ENCODE measurements around the gene ARHGAP30. TPM values are rescaled to one million over a fixed set of nuclear protein-coding genes. Genes with fewer than 3 reads are reported as not detected.

ARHGAP30 gene, protein sequence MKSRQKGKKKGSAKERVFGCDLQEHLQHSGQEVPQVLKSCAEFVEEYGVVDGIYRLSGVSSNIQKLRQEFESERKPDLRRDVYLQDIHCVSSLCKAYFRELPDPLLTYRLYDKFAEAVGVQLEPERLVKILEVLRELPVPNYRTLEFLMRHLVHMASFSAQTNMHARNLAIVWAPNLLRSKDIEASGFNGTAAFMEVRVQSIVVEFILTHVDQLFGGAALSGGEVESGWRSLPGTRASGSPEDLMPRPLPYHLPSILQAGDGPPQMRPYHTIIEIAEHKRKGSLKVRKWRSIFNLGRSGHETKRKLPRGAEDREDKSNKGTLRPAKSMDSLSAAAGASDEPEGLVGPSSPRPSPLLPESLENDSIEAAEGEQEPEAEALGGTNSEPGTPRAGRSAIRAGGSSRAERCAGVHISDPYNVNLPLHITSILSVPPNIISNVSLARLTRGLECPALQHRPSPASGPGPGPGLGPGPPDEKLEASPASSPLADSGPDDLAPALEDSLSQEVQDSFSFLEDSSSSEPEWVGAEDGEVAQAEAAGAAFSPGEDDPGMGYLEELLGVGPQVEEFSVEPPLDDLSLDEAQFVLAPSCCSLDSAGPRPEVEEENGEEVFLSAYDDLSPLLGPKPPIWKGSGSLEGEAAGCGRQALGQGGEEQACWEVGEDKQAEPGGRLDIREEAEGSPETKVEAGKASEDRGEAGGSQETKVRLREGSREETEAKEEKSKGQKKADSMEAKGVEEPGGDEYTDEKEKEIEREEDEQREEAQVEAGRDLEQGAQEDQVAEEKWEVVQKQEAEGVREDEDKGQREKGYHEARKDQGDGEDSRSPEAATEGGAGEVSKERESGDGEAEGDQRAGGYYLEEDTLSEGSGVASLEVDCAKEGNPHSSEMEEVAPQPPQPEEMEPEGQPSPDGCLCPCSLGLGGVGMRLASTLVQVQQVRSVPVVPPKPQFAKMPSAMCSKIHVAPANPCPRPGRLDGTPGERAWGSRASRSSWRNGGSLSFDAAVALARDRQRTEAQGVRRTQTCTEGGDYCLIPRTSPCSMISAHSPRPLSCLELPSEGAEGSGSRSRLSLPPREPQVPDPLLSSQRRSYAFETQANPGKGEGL
- polyA plus RNA-seq (0.05 to 0.45 TPM (median 0.16 TPM) in 3 replicates), polyA minus RNA-seq (0.26 to 0.42 TPM in 2 of 3 replicates, not detected in the other)
- 6.6 TPM for polyA plus RNA-seq (2011; ENCODE audit: low read depth)
- polyA plus RNA-seq (2011; cell fraction: cytosol; rRNA removed), result 0.05 and 0.06 TPM in 2 replicates
- polyA plus RNA-seq (2011; cell fraction: nucleus; rRNA removed), result 0.99 and 1.1 TPM in 2 replicates
- 0.29 and 11.6 TPM in 2 replicates for polyA plus RNA-seq (2012; ENCODE audit: low replicate concordance)
- polyA minus RNA-seq (2011; cell fraction: cytosol; rRNA and poly(A)+ RNA removed), result not detected
- polyA minus RNA-seq (2011; cell fraction: nucleus; rRNA and poly(A)+ RNA removed), result 0.63 and 0.93 TPM in 2 replicates

DNA sequence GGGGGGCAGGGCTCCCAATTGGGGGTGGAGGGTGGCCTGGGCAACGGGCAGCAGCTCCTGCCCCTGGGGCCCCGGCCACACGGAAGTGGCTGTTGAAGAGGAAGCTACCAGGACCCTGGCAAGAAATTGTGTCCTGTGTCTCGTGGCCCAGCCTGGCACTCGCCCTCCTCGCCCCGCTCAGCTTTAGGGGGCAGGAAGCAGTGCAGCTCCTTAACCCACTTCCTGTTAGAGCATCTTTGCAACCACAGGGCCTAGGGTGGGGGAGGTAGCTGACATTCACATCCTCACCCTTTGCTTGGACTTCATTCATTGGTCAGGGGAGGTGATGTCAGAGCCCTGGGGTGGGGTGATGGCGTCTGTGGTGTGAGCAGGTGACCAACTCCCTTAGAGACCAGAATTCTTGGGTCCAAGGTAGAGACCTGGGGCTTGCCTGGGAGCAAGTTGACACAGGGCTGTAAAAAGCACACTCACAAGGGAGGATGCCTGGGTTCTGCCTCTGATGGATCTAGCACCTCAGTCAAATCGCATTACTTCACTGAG is at the start of gene ARHGAP30:
TSS of gene ARHGAP30 (minus strand) at position 161 of the 540 bp plus-strand sequence. CDS start 267 bp downstream, outside the sequence.
- no peak within 1 kb of the TSS for H3K4me2 ChIP-seq (ENCODE audit: control insufficient read depth, extremely low read depth, insufficient read depth, low read depth, low read length)
- dilution Hi-C loops (cut with MboI; ENCODE audit: extremely low pct_ligation_motif_present, low sequenced_read_pairs), result no loop called here
- no peaks in the 10 kb centered on the region for H3K36me3 ChIP-seq (ENCODE audit: control insufficient read depth in 2 of 2, extremely low read depth in 1 of 2, insufficient read depth in 2 of 2, low read length in 2 of 2)
- no peak for FAIRE-seq
- no peak within 1 kb of the TSS for H3K9ac ChIP-seq (ENCODE audit: control insufficient read depth, extremely low read depth, insufficient read depth, low read length)
- no peak within 1 kb of the TSS for H3K27ac ChIP-seq (ENCODE audit: control insufficient read depth, insufficient read depth, low read length)
- H3K9me1 ChIP-seq (ENCODE audit: control insufficient read depth, extremely low read depth, insufficient read depth, low read length), result peaks cover 2% of the 10 kb centered on the region
- TF ChIP-seq, protein P1, sequence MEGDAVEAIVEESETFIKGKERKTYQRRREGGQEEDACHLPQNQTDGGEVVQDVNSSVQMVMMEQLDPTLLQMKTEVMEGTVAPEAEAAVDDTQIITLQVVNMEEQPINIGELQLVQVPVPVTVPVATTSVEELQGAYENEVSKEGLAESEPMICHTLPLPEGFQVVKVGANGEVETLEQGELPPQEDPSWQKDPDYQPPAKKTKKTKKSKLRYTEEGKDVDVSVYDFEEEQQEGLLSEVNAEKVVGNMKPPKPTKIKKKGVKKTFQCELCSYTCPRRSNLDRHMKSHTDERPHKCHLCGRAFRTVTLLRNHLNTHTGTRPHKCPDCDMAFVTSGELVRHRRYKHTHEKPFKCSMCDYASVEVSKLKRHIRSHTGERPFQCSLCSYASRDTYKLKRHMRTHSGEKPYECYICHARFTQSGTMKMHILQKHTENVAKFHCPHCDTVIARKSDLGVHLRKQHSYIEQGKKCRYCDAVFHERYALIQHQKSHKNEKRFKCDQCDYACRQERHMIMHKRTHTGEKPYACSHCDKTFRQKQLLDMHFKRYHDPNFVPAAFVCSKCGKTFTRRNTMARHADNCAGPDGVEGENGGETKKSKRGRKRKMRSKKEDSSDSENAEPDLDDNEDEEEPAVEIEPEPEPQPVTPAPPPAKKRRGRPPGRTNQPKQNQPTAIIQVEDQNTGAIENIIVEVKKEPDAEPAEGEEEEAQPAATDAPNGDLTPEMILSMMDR (optimal IDR thresholded peaks at IDR 0.05 in 1 of 3, IDR thresholded peaks at IDR 0.05 in 1 of 3, conservative IDR thresholded peaks at IDR 0.05 in 1 of 3; ENCODE audit: extremely low read depth in 1 of 3, insufficient read depth in 2 of 3, low read length in 3 of 3), result no peak
- TF ChIP-seq EZH2 (IDR thresholded peaks at IDR 0.05; ENCODE audit: low read length), result no peak
- H3K27me3 ChIP-seq (ENCODE audit: control insufficient read depth, extremely low read depth, insufficient read depth, low read length), result no peaks in the 10 kb centered on the region
- no peaks in the 10 kb centered on the region for H3K9me3 ChIP-seq (ENCODE audit: control insufficient read depth, low read depth, low read length)
- no peaks in the 10 kb centered on the region for H3K79me2 ChIP-seq (ENCODE audit: control insufficient read depth, insufficient read depth, low read length)
- no peak within 1 kb of the TSS for H2AFZ ChIP-seq (ENCODE audit: control insufficient read depth, low read length)
- DNase-seq (ENCODE audit: low read depth, low spot score), result no peak
- H3K4me3 ChIP-seq (ENCODE audit: control insufficient read depth in 2 of 3, extremely low read depth in 1 of 3, insufficient read depth in 2 of 3, low read depth in 1 of 3, low read length in 3 of 3), result no peak within 1 kb of the TSS
- H3K4me1 ChIP-seq (ENCODE audit: control insufficient read depth, extremely low read depth, insufficient read depth, low read length), result peaks cover 33% of the 10 kb centered on the region
- no peaks in the 10 kb centered on the region for H4K20me1 ChIP-seq (ENCODE audit: control insufficient read depth, extremely low read depth, insufficient read depth, low read length)

All from keratinocyte (primary cell).